ENCODE measurements around the gene TMEM100.

Gene TMEM100

GRCh38 chr17:55742272-55743102, 19.8 kb upstream of the TMEM100 start:
- Histone ChIP-seq H3K27ac (ENCODE audit: low read length) (no peak overlapping the region), H3K9me3 (ENCODE audit: control insufficient read depth in 1 of 2, low read length in 2 of 2) (no peaks in the 10 kb centered on the region), H3K4me3 (ENCODE audit: low read depth in 1 of 2, low read length in 2 of 2) (no peak overlapping the region), H3K27me3 (ENCODE audit: low read depth, low read length) (no peaks in the 10 kb centered on the region), H3K4me1 (ENCODE audit: control insufficient read depth in 1 of 2, insufficient read depth in 2 of 2, low read length in 2 of 2) (no peaks in the 10 kb centered on the region), H3K36me3 (ENCODE audit: control insufficient read depth in 1 of 2, insufficient read depth in 2 of 2, low read length in 2 of 2) (no peaks in the 10 kb centered on the region)

GRCh38 chr17:55741356-55741700, 18.7 kb upstream of the TMEM100 start:
- H3K4me1 ChIP-seq (ENCODE audit: control insufficient read depth in 1 of 2, insufficient read depth in 2 of 2, low read length in 2 of 2) = no peaks in the 10 kb centered on the region
- H3K9me3 ChIP-seq (ENCODE audit: control insufficient read depth in 1 of 2, low read length in 2 of 2) = no peaks in the 10 kb centered on the region
- no peaks in the 10 kb centered on the region for H3K36me3 ChIP-seq (ENCODE audit: control insufficient read depth in 1 of 2, insufficient read depth in 2 of 2, low read length in 2 of 2)
- H3K27me3 ChIP-seq (ENCODE audit: low read depth, low read length) = no peaks in the 10 kb centered on the region
- no peak overlapping the region for H3K27ac ChIP-seq (ENCODE audit: low read length)
- no peak overlapping the region for H3K4me3 ChIP-seq (ENCODE audit: low read depth in 1 of 2, low read length in 2 of 2)

- Histone ChIP-seq H3K36me3 (ENCODE audit: control insufficient read depth in 1 of 2, insufficient read depth in 2 of 2, low read length in 2 of 2) (no peaks in the 10 kb centered on the region), H3K27me3 (ENCODE audit: low read depth, low read length) (no peaks in the 10 kb centered on the region), H3K27ac (ENCODE audit: low read length) (no peak overlapping the region), H3K9me3 (ENCODE audit: control insufficient read depth in 1 of 2, low read length in 2 of 2) (no peaks in the 10 kb centered on the region), H3K4me3 (ENCODE audit: low read depth in 1 of 2, low read length in 2 of 2) (no peak overlapping the region), H3K4me1 (ENCODE audit: control insufficient read depth in 1 of 2, insufficient read depth in 2 of 2, low read length in 2 of 2) (no peaks in the 10 kb centered on the region)
Measured at GRCh38 chr17:55740511-55741355, 18.1 kb upstream of the TMEM100 start.

- no peaks in the 10 kb centered on the region for H3K9me3 ChIP-seq (ENCODE audit: control insufficient read depth in 1 of 2, low read length in 2 of 2)
- peaks cover 7 to 17% of the 10 kb centered on the region in 2 donors for H3K4me1 ChIP-seq (ENCODE audit: control insufficient read depth in 1 of 2, insufficient read depth in 2 of 2, low read length in 2 of 2)
- H3K36me3 ChIP-seq (ENCODE audit: control insufficient read depth in 1 of 2, insufficient read depth in 2 of 2, low read length in 2 of 2) = no peaks in the 10 kb centered on the region
- no peaks in the 10 kb centered on the region for H3K27me3 ChIP-seq (ENCODE audit: low read depth, low read length)
- no peak overlapping the region for H3K27ac ChIP-seq (ENCODE audit: low read length)
- no peak overlapping the region for H3K4me3 ChIP-seq (ENCODE audit: low read depth in 1 of 2, low read length in 2 of 2)
Measured at GRCh38 chr17:55737976-55738501, 15.4 kb upstream of the TMEM100 start.

- Histone ChIP-seq H3K4me1 (ENCODE audit: control insufficient read depth in 1 of 2, insufficient read depth in 2 of 2, low read length in 2 of 2) (peaks cover 7 to 37% of the 10 kb centered on the region in 2 donors), H3K36me3 (ENCODE audit: control insufficient read depth in 1 of 2, insufficient read depth in 2 of 2, low read length in 2 of 2) (no peaks in the 10 kb centered on the region), H3K27ac (ENCODE audit: low read length) (no peak overlapping the region), H3K9me3 (ENCODE audit: control insufficient read depth in 1 of 2, low read length in 2 of 2) (no peaks in the 10 kb centered on the region), H3K4me3 (ENCODE audit: low read depth in 1 of 2, low read length in 2 of 2) (no peak overlapping the region), H3K27me3 (ENCODE audit: low read depth, low read length) (no peaks in the 10 kb centered on the region)
Measured at GRCh38 chr17:55735731-55736405, 13.2 kb upstream of the TMEM100 start.

- no peaks in the 10 kb centered on the region for H3K27me3 ChIP-seq (ENCODE audit: low read depth, low read length)
- H3K9me3 ChIP-seq (ENCODE audit: control insufficient read depth in 1 of 2, low read length in 2 of 2) = no peaks in the 10 kb centered on the region
- peaks cover 10 to 46% of the 10 kb centered on the region in 2 donors for H3K4me1 ChIP-seq (ENCODE audit: control insufficient read depth in 1 of 2, insufficient read depth in 2 of 2, low read length in 2 of 2)
- no peaks in the 10 kb centered on the region for H3K36me3 ChIP-seq (ENCODE audit: control insufficient read depth in 1 of 2, insufficient read depth in 2 of 2, low read length in 2 of 2)
- H3K4me3 ChIP-seq (ENCODE audit: low read depth in 1 of 2, low read length in 2 of 2) = no peak overlapping the region
- H3K27ac ChIP-seq (ENCODE audit: low read length) = no peak overlapping the region
Measured at GRCh38 chr17:55734128-55734781, 11.6 kb upstream of the TMEM100 start.

- H3K36me3 ChIP-seq (ENCODE audit: control insufficient read depth in 1 of 2, insufficient read depth in 2 of 2, low read length in 2 of 2) = no peaks in the 10 kb centered on the region
- H3K4me3 ChIP-seq (ENCODE audit: low read depth in 1 of 2, low read length in 2 of 2) = peak overlapping the region; percentile 35 to 43
- H3K27ac ChIP-seq (ENCODE audit: low read length) = peak overlapping the region; percentile 50
- no peaks in the 10 kb centered on the region for H3K9me3 ChIP-seq (ENCODE audit: control insufficient read depth in 1 of 2, low read length in 2 of 2)
- peaks cover 17 to 51% of the 10 kb centered on the region in 2 donors for H3K4me1 ChIP-seq (ENCODE audit: control insufficient read depth in 1 of 2, insufficient read depth in 2 of 2, low read length in 2 of 2)
- H3K27me3 ChIP-seq (ENCODE audit: low read depth, low read length) = no peaks in the 10 kb centered on the region
Measured at GRCh38 chr17:55731586-55732250, 9.1 kb upstream of the TMEM100 start.

GRCh38 chr17:55730808-55731207, 8.1 kb upstream of the TMEM100 start:
- no peaks in the 10 kb centered on the region for H3K27me3 ChIP-seq (ENCODE audit: low read depth, low read length)
- no peaks in the 10 kb centered on the region for H3K36me3 ChIP-seq (ENCODE audit: control insufficient read depth in 1 of 2, insufficient read depth in 2 of 2, low read length in 2 of 2)
- H3K9me3 ChIP-seq (ENCODE audit: control insufficient read depth in 1 of 2, low read length in 2 of 2) = no peaks in the 10 kb centered on the region
- peak overlapping the region in 1 of 2 donors; percentile 43 for H3K4me3 ChIP-seq (ENCODE audit: low read depth in 1 of 2, low read length in 2 of 2)
- H3K4me1 ChIP-seq (ENCODE audit: control insufficient read depth in 1 of 2, insufficient read depth in 2 of 2, low read length in 2 of 2) = peaks cover 23 to 60% of the 10 kb centered on the region in 2 donors
- H3K27ac ChIP-seq (ENCODE audit: low read length) = peak overlapping the region; percentile 50

- Histone ChIP-seq H3K9me3 (ENCODE audit: control insufficient read depth in 1 of 2, low read length in 2 of 2) (no peaks in the 10 kb centered on the region), H3K4me3 (ENCODE audit: low read depth in 1 of 2, low read length in 2 of 2) (no peak overlapping the region), H3K36me3 (ENCODE audit: control insufficient read depth in 1 of 2, insufficient read depth in 2 of 2, low read length in 2 of 2) (no peaks in the 10 kb centered on the region), H3K27me3 (ENCODE audit: low read depth, low read length) (no peaks in the 10 kb centered on the region), H3K4me1 (ENCODE audit: control insufficient read depth in 1 of 2, insufficient read depth in 2 of 2, low read length in 2 of 2) (peaks cover 23 to 59% of the 10 kb centered on the region in 2 donors), H3K27ac (ENCODE audit: low read length) (peak overlapping the region; percentile 50)
Measured at GRCh38 chr17:55730380-55730779, 7.7 kb upstream of the TMEM100 start.

GRCh38 chr17:55729484-55729883, 6.8 kb upstream of the TMEM100 start:
- Histone ChIP-seq H3K4me3 (ENCODE audit: low read depth in 1 of 2, low read length in 2 of 2) (no peak overlapping the region), H3K36me3 (ENCODE audit: control insufficient read depth in 1 of 2, insufficient read depth in 2 of 2, low read length in 2 of 2) (no peaks in the 10 kb centered on the region), H3K4me1 (ENCODE audit: control insufficient read depth in 1 of 2, insufficient read depth in 2 of 2, low read length in 2 of 2) (peaks cover 23 to 57% of the 10 kb centered on the region in 2 donors), H3K9me3 (ENCODE audit: control insufficient read depth in 1 of 2, low read length in 2 of 2) (no peaks in the 10 kb centered on the region), H3K27me3 (ENCODE audit: low read depth, low read length) (no peaks in the 10 kb centered on the region), H3K27ac (ENCODE audit: low read length) (no peak overlapping the region)
